Measurements from ENCODE around the gene SHISA5. TPM values are rescaled to one million over a fixed set of nuclear protein-coding genes. Genes with fewer than 3 reads are reported as not detected.

The SHISA5 gene
- total and polyA plus RNA-seq, 10 of the 15 experiments (the other 5 are each of a cell fraction or from before 2014, with no cell fraction given) = 17.1 to 148 (median 67.3) TPM

DNA sequence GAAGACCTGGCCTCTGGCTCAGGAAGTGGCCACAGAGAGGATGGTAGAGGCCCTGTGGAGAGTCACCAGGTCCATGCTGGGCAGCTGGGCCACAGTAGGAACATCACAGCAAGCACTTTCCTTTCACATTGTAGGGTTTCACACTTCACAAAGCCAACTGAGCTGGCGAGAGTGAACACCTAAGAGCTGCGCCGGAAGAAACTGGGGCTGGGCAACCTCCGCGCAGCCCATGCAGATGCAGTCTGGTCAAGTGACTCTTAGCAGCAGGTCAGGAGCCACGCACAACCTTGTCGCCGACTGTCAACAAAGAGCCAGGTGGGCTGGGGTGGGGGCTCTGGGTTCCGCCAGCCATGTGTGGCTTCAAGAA, 15.3 kb upstream of the SHISA5 start:
- Histone ChIP-seq H3K36me3 (ENCODE audit: control insufficient read depth in 2 of 2, insufficient read depth in 2 of 2, low read length in 1 of 2) (peaks cover 0 to 11% of the 10 kb centered on the region in 2 experiments; a peak in 3 of 4 replicates), H3K4me3 (no peak overlapping the region), H3K27ac (ENCODE audit: control insufficient read depth, insufficient read depth) (no peak overlapping the region), H4K20me1 (ENCODE audit: control insufficient read depth, insufficient read depth) (no peaks in the 10 kb centered on the region; the same call in 1 of the 2 replicates), H3K9ac (ENCODE audit: control insufficient read depth, insufficient read depth, low read length) (no peak overlapping the region), H3K9me3 (replicated peaks; ENCODE audit: control insufficient read depth, insufficient read depth, low read length) (no peaks in the 10 kb centered on the region), H3K4me1 (ENCODE audit: control insufficient read depth, insufficient read depth, low read length) (peaks cover 12% of the 10 kb centered on the region), H3K4me2 (ENCODE audit: control insufficient read depth, insufficient read depth) (no peak overlapping the region), H3K79me2 (ENCODE audit: control insufficient read depth, insufficient read depth, low read length) (no peaks in the 10 kb centered on the region), H3K27me3 (replicated peaks in 1 of 2; ENCODE audit: control insufficient read depth in 2 of 2, insufficient read depth in 2 of 2, low read length in 1 of 2) (no peaks in the 10 kb centered on the region), H2AFZ (ENCODE audit: control insufficient read depth, low read depth, low read length) (no peak overlapping the region)
- ChIA-PET CTCF (interaction anchor here (1.4 kb wide), 1 partner anchor 45 kb away, joined by 4 read pairs; no protein-coding TSS in a partner anchor), RAD21 (ENCODE audit: unreplicated experiment) (no interaction called here), SMC1A (ENCODE audit: uncharacterized antibody, unreplicated experiment) (no interaction called here), POLR2A (interaction anchor here (0.6 kb wide), 2 partner anchors 83 to 502 kb away, joined by 3 to 4 read pairs; no protein-coding TSS in a partner anchor)
- in situ Hi-C loops (cut with MboI) (no loop called here), intact Hi-C loops (cut with micrococcal nuclease; ENCODE audit: unreplicated experiment) (no loop called here)
- BruUV-seq (replicated peaks) = no TSS peak
- 93% methylated on average over 9 of the region's 9 CpGs for WGBS (ENCODE audit: insufficient coverage, insufficient replicate concordance, low lambda C conversion rate, missing lambda C conversion rate)
- DNase-seq (ENCODE audit: low read depth, low spot score) (no peak), FAIRE-seq (no peak), ATAC-seq (no peak)
- no peak for TF ChIP-seq SIN3A (IDR thresholded peaks at IDR 0.05; ENCODE audit: low read depth, low read length)
- TF ChIP-seq, protein P1, sequence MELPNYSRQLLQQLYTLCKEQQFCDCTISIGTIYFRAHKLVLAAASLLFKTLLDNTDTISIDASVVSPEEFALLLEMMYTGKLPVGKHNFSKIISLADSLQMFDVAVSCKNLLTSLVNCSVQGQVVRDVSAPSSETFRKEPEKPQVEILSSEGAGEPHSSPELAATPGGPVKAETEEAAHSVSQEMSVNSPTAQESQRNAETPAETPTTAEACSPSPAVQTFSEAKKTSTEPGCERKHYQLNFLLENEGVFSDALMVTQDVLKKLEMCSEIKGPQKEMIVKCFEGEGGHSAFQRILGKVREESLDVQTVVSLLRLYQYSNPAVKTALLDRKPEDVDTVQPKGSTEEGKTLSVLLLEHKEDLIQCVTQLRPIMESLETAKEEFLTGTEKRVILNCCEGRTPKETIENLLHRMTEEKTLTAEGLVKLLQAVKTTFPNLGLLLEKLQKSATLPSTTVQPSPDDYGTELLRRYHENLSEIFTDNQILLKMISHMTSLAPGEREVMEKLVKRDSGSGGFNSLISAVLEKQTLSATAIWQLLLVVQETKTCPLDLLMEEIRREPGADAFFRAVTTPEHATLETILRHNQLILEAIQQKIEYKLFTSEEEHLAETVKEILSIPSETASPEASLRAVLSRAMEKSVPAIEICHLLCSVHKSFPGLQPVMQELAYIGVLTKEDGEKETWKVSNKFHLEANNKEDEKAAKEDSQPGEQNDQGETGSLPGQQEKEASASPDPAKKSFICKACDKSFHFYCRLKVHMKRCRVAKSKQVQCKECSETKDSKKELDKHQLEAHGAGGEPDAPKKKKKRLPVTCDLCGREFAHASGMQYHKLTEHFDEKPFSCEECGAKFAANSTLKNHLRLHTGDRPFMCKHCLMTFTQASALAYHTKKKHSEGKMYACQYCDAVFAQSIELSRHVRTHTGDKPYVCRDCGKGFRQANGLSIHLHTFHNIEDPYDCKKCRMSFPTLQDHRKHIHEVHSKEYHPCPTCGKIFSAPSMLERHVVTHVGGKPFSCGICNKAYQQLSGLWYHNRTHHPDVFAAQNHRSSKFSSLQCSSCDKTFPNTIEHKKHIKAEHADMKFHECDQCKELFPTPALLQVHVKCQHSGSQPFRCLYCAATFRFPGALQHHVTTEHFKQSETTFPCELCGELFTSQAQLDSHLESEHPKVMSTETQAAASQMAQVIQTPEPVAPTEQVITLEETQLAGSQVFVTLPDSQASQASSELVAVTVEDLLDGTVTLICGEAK (IDR thresholded peaks at IDR 0.05; ENCODE audit: borderline replicate concordance) = no peak
- TF ChIP-seq STAT1 (conservative IDR thresholded peaks at IDR 0.05) = no peak
- no peak for TF ChIP-seq STAT3 (IDR thresholded peaks at IDR 0.05; ENCODE audit: low read depth, low read length)
- TF ChIP-seq RCOR1 (conservative IDR thresholded peaks at IDR 0.05; ENCODE audit: low read depth, low read length) = no peak
- no peak for TF ChIP-seq DPF2 (IDR thresholded peaks at IDR 0.05)
- TF ChIP-seq ESRRA (IDR thresholded peaks at IDR 0.05; ENCODE audit: low read length) = no peak
- no peak for TF ChIP-seq PAX5 (IDR thresholded peaks at IDR 0.05; ENCODE audit: borderline replicate concordance, low read depth, low read length)
- no peak for TF ChIP-seq TCF7 (IDR thresholded peaks at IDR 0.05; ENCODE audit: borderline replicate concordance)
- TF ChIP-seq, protein P2, sequence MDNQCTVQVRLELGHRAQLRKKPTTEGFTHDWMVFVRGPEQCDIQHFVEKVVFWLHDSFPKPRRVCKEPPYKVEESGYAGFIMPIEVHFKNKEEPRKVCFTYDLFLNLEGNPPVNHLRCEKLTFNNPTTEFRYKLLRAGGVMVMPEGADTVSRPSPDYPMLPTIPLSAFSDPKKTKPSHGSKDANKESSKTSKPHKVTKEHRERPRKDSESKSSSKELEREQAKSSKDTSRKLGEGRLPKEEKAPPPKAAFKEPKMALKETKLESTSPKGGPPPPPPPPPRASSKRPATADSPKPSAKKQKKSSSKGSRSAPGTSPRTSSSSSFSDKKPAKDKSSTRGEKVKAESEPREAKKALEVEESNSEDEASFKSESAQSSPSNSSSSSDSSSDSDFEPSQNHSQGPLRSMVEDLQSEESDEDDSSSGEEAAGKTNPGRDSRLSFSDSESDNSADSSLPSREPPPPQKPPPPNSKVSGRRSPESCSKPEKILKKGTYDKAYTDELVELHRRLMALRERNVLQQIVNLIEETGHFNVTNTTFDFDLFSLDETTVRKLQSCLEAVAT (IDR thresholded peaks at IDR 0.05) = no peak
- TF ChIP-seq EZH2 (IDR thresholded peaks at IDR 0.05; ENCODE audit: borderline replicate concordance, control insufficient read depth, low read depth, low read length) = no peak
- TF ChIP-seq CHD2 (IDR thresholded peaks at IDR 0.05; ENCODE audit: borderline replicate concordance, low read depth, low read length) = no peak
- TF ChIP-seq, protein P3, sequence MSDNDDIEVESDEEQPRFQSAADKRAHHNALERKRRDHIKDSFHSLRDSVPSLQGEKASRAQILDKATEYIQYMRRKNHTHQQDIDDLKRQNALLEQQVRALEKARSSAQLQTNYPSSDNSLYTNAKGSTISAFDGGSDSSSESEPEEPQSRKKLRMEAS (IDR thresholded peaks at IDR 0.05; ENCODE audit: low read depth, low read length) = no peak
- TF ChIP-seq SMAD1 (IDR thresholded peaks at IDR 0.05; ENCODE audit: low read depth, partially characterized antibody) = no peak
- TF ChIP-seq, protein P4, sequence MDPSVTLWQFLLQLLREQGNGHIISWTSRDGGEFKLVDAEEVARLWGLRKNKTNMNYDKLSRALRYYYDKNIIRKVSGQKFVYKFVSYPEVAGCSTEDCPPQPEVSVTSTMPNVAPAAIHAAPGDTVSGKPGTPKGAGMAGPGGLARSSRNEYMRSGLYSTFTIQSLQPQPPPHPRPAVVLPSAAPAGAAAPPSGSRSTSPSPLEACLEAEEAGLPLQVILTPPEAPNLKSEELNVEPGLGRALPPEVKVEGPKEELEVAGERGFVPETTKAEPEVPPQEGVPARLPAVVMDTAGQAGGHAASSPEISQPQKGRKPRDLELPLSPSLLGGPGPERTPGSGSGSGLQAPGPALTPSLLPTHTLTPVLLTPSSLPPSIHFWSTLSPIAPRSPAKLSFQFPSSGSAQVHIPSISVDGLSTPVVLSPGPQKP (IDR thresholded peaks at IDR 0.05; ENCODE audit: low read depth, low read length) = no peak
- no peak for TF ChIP-seq RAD21 (IDR thresholded peaks at IDR 0.05; ENCODE audit: insufficient read depth, low read depth, low read length)
- no peak for TF ChIP-seq YY1 (IDR thresholded peaks at IDR 0.05; ENCODE audit: low read depth, low read length)
